Smooth muscle cell (in vitro differentiated cells): ENCODE measurements around the gene ABCA6. TPM values are rescaled to one million over a fixed set of nuclear protein-coding genes. Genes with fewer than 3 reads are reported as not detected.
"Not testable (repeated sequence)": the region's sequence is repeated elsewhere in the genome, so short reads cannot be mapped to it uniquely, and the experiment has no call there.

Source experiments
- DNase-seq: peaks from one replicate; lab custom pipeline; 2025; ENCODE audit not compliant: unreplicated experiment; lab: John Stamatoyannopoulos, UW
- H2AFZ ChIP-seq: fragments of 200-600 bp; sonication (generic); 2 replicates; pipeline ENCODE4 v1.6.0; 2016; ENCODE audit warnings: antibody characterized with exemption, low read depth, mild to moderate bottlenecking
- H3F3A ChIP-seq: fragments of 200-600 bp; sonication (generic); 2 replicates; pipeline ENCODE4 v1.6.0; 2017; ENCODE audit warnings: antibody characterized with exemption, low read depth
- H3K27ac ChIP-seq: fragments of 200-600 bp; sonication (generic); 2 replicates; pipeline ENCODE4 v1.5.1; 2016; ENCODE audit warnings: low read depth, mild to moderate bottlenecking
- H3K27me3 ChIP-seq: fragments of 200-600 bp; sonication (generic); 2 replicates; pipeline ENCODE4 v1.6.1; 2016; ENCODE audit warnings: low read depth, mild to moderate bottlenecking
- H3K36me3 ChIP-seq: fragments of 200-600 bp; sonication (generic); 2 replicates; pipeline ENCODE4 v1.5.1; 2016; ENCODE audit warnings: low read depth
- H3K4me1 ChIP-seq: fragments of 200-600 bp; sonication (generic); 2 replicates; pipeline ENCODE4 v1.5.1; 2016; ENCODE audit warnings: low read depth
- H3K4me2 ChIP-seq: fragments of 200-600 bp; sonication (generic); 2 replicates; pipeline ENCODE4 v1.6.0; 2016; ENCODE audit warnings: mild to moderate bottlenecking
- H3K4me3 ChIP-seq: fragments of 200-600 bp; sonication (generic); 2 replicates; pipeline ENCODE4 v1.5.1; 2016; ENCODE audit warnings: mild to moderate bottlenecking
- H3K79me2 ChIP-seq: fragments of 200-600 bp; sonication (generic); 2 replicates; pipeline ENCODE4 v1.6.0; 2016; ENCODE audit warnings: low read depth, mild to moderate bottlenecking
- H3K9ac ChIP-seq: fragments of 200-600 bp; sonication (generic); 2 replicates; pipeline ENCODE4 v1.6.0; 2016; ENCODE audit warnings: low read depth
- H3K9me3 ChIP-seq: fragments of 200-600 bp; sonication (generic); replicated peaks from 2 replicates; pipeline ENCODE4 v1.5.1; 2016; ENCODE audit warnings: low read depth
- H4K20me1 ChIP-seq: fragments of 200-600 bp; sonication (generic); 2 replicates; pipeline ENCODE4 v1.6.0; 2016; ENCODE audit warnings: low read depth
- WGBS: methylation state at CpG from one replicate; pipeline ENCODE4 v1.1.7; 2016; ENCODE audit warnings: low lambda C conversion rate; 5-methylcytosine and 5-hydroxymethylcytosine counted together
- polyA plus RNA-seq: library from polyadenylated mRNA; unstranded; fragments of >200 nt; fragmentation: Nextera tagmentation; extraction: Ambion mirVana; gene quantifications from 2 replicates; pipeline ENCODE4 v1.2.1, GENCODE V29; 2016
- total RNA-seq: library from RNA; depleted of rRNA; stranded (reverse); fragments of >200 nt; gene quantifications from 2 replicates; pipeline ENCODE4 v1.2.3, GENCODE V29; 2014
- TF ChIP-seq, protein P1 (sequence below): fragments of 200-600 bp; sonication (generic); IDR thresholded peaks from 2 replicates; pipeline ENCODE4 v1.5.1; 2017; ENCODE audit warnings: borderline replicate concordance, mild to moderate bottlenecking, antibody characterized with exemption; ENCODE audit not compliant: insufficient read depth, poor library complexity, severe bottlenecking

ABCA6 gene
- total and polyA plus RNA-seq, 2 experiments from 2014 or later: not detected

DNA sequence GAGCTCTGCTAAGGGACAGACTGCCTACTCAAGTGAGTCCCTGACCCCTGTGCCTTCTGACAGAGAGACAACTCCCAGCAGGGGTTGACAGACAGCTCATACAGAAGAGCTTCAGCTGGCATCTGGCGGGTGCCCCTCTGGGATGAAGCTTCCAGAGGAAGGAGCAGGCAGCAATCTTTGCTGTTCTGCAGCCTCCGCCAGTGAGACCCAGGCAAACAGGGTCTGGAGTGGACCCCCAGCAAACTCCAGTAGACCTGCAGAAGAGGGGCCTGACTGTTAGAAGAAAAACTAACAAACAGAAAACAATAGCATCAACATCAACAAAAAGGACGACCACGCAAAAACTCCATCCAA lies 70.5 kb downstream of the ABCA6 start:
- 93% methylated on average over 4 of the region's 4 CpGs for WGBS
- H3F3A ChIP-seq, H4K20me1 ChIP-seq, H3K27me3 ChIP-seq, H3K4me1 ChIP-seq, H3K4me2 ChIP-seq, H3K36me3 ChIP-seq, H3K27ac ChIP-seq, H3K79me2 ChIP-seq, H3K9ac ChIP-seq, H3K9me3 ChIP-seq, DNase-seq, H3K4me3 ChIP-seq, H2AFZ ChIP-seq: not testable (repeated sequence)

DNA sequence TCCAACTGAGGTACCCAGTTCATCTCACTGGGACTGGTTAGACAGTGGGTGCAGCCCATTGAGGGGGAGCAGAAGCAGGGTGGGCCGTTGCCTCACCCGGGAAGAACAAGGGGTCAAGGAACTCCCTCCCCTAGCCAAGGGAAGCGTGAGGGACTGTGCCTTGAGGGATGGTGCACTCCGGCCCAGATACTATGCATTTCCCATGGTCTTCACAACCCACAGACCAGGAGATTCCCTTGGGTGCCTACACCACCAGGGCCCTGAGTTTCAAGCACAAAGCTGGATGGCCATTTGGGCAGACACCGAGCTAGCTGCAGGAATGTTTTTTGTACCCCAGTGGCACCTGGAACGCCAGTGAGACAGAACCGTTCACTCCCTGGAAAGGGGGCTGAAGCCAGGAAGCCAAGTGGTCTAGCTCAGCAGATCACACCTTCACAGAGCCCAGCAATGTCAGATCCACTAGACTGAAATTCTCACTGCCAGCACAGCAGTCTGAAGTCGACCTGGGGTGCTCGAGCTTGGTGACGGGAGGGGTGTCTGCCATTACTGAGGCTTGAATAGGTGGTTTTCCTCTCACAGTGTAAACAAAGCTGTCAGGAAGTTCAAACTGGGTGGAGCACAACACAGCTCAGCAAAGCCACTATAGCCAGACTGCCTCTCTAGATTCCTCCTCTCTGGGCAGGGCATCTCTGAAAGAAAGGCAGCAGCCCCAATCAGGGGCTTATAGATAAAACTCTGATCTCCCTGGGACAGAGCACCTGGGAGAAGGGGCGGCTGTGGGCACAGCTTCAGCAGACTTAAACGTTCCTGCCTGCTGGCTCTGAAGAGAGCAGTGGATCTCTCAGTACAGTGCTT lies 71.1 kb downstream of the ABCA6 start:
- H3K27ac ChIP-seq, H3F3A ChIP-seq, H3K9me3 ChIP-seq, H3K4me3 ChIP-seq, H4K20me1 ChIP-seq, H3K79me2 ChIP-seq, H3K9ac ChIP-seq, H3K27me3 ChIP-seq, H2AFZ ChIP-seq, DNase-seq, H3K4me1 ChIP-seq, H3K36me3 ChIP-seq, H3K4me2 ChIP-seq: not testable (repeated sequence)
- WGBS: 77% methylated on average over 12 of the region's 12 CpGs

DNA sequence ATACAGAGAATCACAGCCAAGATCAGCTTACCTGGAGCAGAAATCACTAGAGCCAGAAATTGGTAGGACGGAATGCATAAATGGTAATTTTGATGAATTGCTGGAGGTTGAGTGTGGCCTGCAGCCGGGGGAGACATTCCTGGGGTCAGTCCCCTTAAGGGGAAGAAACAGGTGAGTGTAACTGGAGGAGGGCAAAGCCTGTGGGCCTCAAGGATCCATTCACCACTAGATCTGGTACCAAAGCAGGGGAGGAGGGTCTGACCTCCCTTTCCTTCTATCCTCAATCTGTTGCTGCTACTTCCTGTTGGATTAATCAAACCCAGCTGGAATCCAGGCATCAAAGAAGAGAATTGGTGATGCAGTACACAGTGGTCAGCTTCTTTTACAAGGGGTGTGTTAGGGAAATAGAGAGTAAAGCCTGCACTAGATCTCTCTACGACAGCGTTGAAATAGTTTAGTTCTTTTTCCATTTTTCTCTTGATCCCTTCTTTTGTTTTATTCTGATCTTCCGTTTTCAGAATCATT lies 72.4 kb downstream of the ABCA6 start:
- no peaks in the 10 kb centered on the region for H3K79me2 ChIP-seq
- TF ChIP-seq, protein P1, sequence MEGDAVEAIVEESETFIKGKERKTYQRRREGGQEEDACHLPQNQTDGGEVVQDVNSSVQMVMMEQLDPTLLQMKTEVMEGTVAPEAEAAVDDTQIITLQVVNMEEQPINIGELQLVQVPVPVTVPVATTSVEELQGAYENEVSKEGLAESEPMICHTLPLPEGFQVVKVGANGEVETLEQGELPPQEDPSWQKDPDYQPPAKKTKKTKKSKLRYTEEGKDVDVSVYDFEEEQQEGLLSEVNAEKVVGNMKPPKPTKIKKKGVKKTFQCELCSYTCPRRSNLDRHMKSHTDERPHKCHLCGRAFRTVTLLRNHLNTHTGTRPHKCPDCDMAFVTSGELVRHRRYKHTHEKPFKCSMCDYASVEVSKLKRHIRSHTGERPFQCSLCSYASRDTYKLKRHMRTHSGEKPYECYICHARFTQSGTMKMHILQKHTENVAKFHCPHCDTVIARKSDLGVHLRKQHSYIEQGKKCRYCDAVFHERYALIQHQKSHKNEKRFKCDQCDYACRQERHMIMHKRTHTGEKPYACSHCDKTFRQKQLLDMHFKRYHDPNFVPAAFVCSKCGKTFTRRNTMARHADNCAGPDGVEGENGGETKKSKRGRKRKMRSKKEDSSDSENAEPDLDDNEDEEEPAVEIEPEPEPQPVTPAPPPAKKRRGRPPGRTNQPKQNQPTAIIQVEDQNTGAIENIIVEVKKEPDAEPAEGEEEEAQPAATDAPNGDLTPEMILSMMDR: no peak
- 71% methylated on average over 5 of the region's 5 CpGs for WGBS
- H3K4me1 ChIP-seq: no peaks in the 10 kb centered on the region
- no peak overlapping the region for H3K27ac ChIP-seq
- no peak overlapping the region for H3K4me2 ChIP-seq
- no peak overlapping the region for H2AFZ ChIP-seq
- H3K4me3 ChIP-seq: no peak overlapping the region
- H3K36me3 ChIP-seq: no peaks in the 10 kb centered on the region
- no peaks in the 10 kb centered on the region for H4K20me1 ChIP-seq
- no peak for DNase-seq
- no peaks in the 10 kb centered on the region for H3K9me3 ChIP-seq
- no peak overlapping the region for H3K9ac ChIP-seq
- H3K27me3 ChIP-seq: no peaks in the 10 kb centered on the region
- no peaks in the 10 kb centered on the region for H3F3A ChIP-seq

DNA sequence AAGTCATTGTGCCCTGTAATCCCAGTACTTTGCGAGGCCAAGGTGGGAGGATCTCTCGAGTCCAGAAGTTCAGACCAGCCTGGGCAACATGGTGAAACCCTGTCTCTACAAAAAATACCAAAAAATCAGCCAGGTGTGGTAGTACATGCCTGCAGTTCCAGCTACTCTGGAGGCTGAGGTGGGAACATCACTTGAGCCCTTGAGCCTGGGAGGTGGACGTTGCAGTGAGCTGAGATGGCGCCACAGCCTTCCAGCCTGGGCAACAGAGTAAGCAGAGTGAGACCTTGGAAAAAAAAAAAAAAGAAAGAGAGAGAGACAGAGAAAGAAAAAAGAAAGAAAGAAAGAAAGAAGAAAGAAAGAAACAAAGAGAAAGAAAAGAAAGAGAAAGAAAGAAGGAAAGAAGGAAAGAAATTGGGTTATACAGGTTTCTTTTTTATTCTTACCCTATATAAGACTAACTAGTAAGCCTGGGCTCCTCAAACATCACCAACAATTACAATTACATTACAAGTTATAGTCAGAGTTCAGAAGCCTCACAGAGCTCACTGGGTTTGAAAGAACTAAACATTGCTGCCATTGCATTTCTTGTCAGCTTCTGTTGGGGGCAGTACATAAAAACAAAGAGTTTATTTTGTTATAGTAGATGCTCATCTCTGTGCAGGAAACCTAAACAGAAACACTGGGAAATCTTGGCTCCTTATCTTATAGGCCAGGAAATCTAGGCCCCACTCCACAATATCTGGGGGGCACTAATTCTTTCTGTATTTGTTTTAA lies 74.2 kb downstream of the ABCA6 start:
- TF ChIP-seq, protein P1: no peak
- Histone ChIP-seq H3K4me2 (no peak overlapping the region), H3K27ac (no peak overlapping the region), H3F3A (no peaks in the 10 kb centered on the region), H3K4me3 (no peak overlapping the region), H3K4me1 (no peaks in the 10 kb centered on the region), H3K27me3 (no peaks in the 10 kb centered on the region), H3K79me2 (no peaks in the 10 kb centered on the region), H4K20me1 (no peaks in the 10 kb centered on the region), H3K36me3 (no peaks in the 10 kb centered on the region), H3K9me3 (no peaks in the 10 kb centered on the region), H2AFZ (no peak overlapping the region), H3K9ac (no peak overlapping the region)
- WGBS: 93% methylated on average over 4 of the region's 4 CpGs
- no peak for DNase-seq
